HEK293T (cell line): ENCODE data around the gene WFDC2.

Source experiments
- CTCF ChIA-PET: fragments of 350-600 bp; formaldehyde crosslinking; extraction: SDS; loops from one replicate; lab custom pipeline; 2021; ENCODE audit warnings: antibody characterized with exemption, inconsistent platforms; lab: Yijun Ruan, JAX
- POLR2A ChIA-PET: fragments of 350-600 bp; formaldehyde crosslinking; extraction: SDS; loops from one replicate; lab custom pipeline; 2020; ENCODE audit warnings: antibody characterized with exemption, inconsistent platforms; lab: Yijun Ruan, JAX
- DNase-seq: peaks from one replicate; pipeline ENCODE4 v3.0.0; 2012; ENCODE audit warnings: mixed read lengths; ENCODE audit errors: extremely low spot score
- ARNT ChIP-seq: fragments of 450-650 bp; IDR thresholded peaks from 2 replicates; pipeline ENCODE4 v1.6.1; 2017; ENCODE audit warnings: mild to moderate bottlenecking
- BHLHE40 ChIP-seq: fragments of 450-650 bp; IDR thresholded peaks from 2 replicates; pipeline ENCODE4 v1.6.1; 2016; ENCODE audit warnings: mild to moderate bottlenecking, moderate library complexity, borderline replicate concordance
- CTBP1 ChIP-seq: fragments of 450-650 bp; IDR thresholded peaks from 2 replicates; pipeline ENCODE4 v1.6.1; 2016; ENCODE audit warnings: borderline replicate concordance
- ELF4 ChIP-seq: fragments of 450-650 bp; IDR thresholded peaks from 2 replicates; pipeline ENCODE4 v1.6.1; 2017; ENCODE audit warnings: antibody characterized with exemption
- FOXA1 ChIP-seq: fragments of 450-650 bp; IDR thresholded peaks from 2 replicates; pipeline ENCODE4 v1.6.1; 2016; ENCODE audit warnings: mild to moderate bottlenecking
- FOXK2 ChIP-seq: fragments of 450-650 bp; IDR thresholded peaks from 2 replicates; pipeline ENCODE4 v1.6.1; 2016; ENCODE audit warnings: mild to moderate bottlenecking
- FOXM1 ChIP-seq: fragments of 450-650 bp; IDR thresholded peaks from 2 replicates; pipeline ENCODE4 v1.6.1; 2017; ENCODE audit warnings: mild to moderate bottlenecking, borderline replicate concordance
- HDGF ChIP-seq: fragments of 450-650 bp; IDR thresholded peaks from 2 replicates; pipeline ENCODE4 v1.6.1; 2017; ENCODE audit warnings: antibody characterized with exemption, borderline replicate concordance
- L3MBTL2 ChIP-seq: fragments of 450-650 bp; conservative IDR thresholded peaks from 2 replicates; pipeline ENCODE4 v1.6.1; 2016; ENCODE audit warnings: mild to moderate bottlenecking
- NFRKB ChIP-seq: fragments of 450-650 bp; IDR thresholded peaks from 2 replicates; pipeline ENCODE4 v1.6.1; 2016; ENCODE audit warnings: mild to moderate bottlenecking, moderate library complexity
- SP1 ChIP-seq: fragments of 450-650 bp; IDR thresholded peaks from 2 replicates; pipeline ENCODE4 v1.6.1; 2017
- SUZ12 ChIP-seq: fragments of 450-650 bp; IDR thresholded peaks from 2 replicates; pipeline ENCODE4 v1.6.1; 2016; ENCODE audit warnings: mild to moderate bottlenecking
- TARDBP ChIP-seq: fragments of 450-650 bp; IDR thresholded peaks from 2 replicates; pipeline ENCODE4 v1.6.1; 2016
- ZNF384 ChIP-seq: fragments of 450-650 bp; IDR thresholded peaks from 2 replicates; pipeline ENCODE4 v1.6.1; 2016
- TF ChIP-seq, protein P1 (sequence below): fragments of 450-650 bp; IDR thresholded peaks from 2 replicates; pipeline ENCODE4 v1.6.1; 2016

Gene WFDC2

DNA sequence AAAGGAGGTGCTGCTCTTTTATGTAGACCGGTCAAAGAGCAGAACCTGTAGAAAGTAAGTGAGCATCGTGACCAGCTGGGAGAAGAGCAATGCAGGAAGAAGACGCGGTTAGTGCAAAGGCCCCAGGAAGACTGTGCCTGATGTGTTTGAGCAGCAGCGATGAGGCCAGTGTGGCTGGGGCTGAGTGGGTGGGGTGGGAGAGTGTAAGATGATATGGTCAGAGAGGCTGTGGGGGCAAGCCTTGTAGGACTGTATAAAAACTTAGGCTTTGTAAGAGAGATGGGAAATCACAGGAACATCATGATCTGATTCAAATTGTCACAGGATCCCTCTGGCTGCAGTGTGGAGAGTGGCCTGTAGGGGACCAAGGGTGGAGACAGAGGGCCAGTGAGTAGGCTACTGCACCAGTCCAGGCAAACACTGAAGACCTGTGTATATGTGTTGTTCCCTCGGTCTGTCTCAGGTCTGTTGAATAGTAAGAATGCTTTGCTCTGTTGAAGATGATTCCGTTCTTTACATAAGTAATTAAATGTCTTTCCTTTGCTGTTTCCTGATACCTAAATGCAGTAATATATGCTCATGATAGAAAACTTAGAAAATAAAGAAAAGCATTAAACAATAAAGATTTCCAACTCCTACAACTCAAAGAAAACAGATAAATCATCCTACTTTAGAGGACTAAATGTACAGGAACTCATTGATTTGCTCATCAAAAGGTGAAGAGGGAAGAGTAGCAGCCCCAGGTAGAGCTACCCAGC, 23.6 kb upstream of the WFDC2 start:
- ChIA-PET POLR2A (no interaction called here), CTCF (interaction anchor here (0.9 to 1.8 kb wide), 2 partner anchors 9 to 72 kb away, joined by 3 to 6 read pairs; no protein-coding TSS in a partner anchor)
- DNase-seq, result peak; percentile 69
- TF ChIP-seq SUZ12 (no peak), SP1 (no peak), BHLHE40 (no peak)

- POLR2A ChIA-PET, result no interaction called here
- TF ChIP-seq FOXK2, result no peak
- TF ChIP-seq, protein P1, sequence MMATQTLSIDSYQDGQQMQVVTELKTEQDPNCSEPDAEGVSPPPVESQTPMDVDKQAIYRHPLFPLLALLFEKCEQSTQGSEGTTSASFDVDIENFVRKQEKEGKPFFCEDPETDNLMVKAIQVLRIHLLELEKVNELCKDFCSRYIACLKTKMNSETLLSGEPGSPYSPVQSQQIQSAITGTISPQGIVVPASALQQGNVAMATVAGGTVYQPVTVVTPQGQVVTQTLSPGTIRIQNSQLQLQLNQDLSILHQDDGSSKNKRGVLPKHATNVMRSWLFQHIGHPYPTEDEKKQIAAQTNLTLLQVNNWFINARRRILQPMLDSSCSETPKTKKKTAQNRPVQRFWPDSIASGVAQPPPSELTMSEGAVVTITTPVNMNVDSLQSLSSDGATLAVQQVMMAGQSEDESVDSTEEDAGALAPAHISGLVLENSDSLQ, result no peak
- no peak for TF ChIP-seq TARDBP
- TF ChIP-seq ELF4, result no peak
- TF ChIP-seq SP1, result no peak
- no peak for TF ChIP-seq FOXA1
- TF ChIP-seq NFRKB, result no peak
- no peak for TF ChIP-seq L3MBTL2
- TF ChIP-seq ARNT, result no peak
- no peak for TF ChIP-seq FOXM1
- no peak for TF ChIP-seq HDGF
- no peak for TF ChIP-seq CTBP1
- TF ChIP-seq BHLHE40, result no peak
- no peak for TF ChIP-seq ZNF384
- CTCF ChIA-PET, result interaction anchor here (2.2 kb wide), 1 partner anchor 11 kb away, joined by 11 read pairs; no protein-coding TSS in a partner anchor
- no peak for DNase-seq
These were observed 21.3 kb upstream of the WFDC2 start for GRCh38 chr20:45448270-45448669.

GRCh38 chr20:45449528-45449927, 20.0 kb upstream of the WFDC2 start:
- ChIA-PET POLR2A (interaction anchor here (0.9 to 1.7 kb wide), 2 partner anchors 13 to 87 kb away, joined by 3 to 5 read pairs; partner anchors contain the start of gene SYS1), CTCF (interaction anchor here (0.5 to 2.2 kb wide), 12 partner anchors 12 to 390 kb away, joined by 3 to 11 read pairs (median 4); no protein-coding TSS in a partner anchor)
- TF ChIP-seq ELF4, result no peak
- no peak for DNase-seq

DNA sequence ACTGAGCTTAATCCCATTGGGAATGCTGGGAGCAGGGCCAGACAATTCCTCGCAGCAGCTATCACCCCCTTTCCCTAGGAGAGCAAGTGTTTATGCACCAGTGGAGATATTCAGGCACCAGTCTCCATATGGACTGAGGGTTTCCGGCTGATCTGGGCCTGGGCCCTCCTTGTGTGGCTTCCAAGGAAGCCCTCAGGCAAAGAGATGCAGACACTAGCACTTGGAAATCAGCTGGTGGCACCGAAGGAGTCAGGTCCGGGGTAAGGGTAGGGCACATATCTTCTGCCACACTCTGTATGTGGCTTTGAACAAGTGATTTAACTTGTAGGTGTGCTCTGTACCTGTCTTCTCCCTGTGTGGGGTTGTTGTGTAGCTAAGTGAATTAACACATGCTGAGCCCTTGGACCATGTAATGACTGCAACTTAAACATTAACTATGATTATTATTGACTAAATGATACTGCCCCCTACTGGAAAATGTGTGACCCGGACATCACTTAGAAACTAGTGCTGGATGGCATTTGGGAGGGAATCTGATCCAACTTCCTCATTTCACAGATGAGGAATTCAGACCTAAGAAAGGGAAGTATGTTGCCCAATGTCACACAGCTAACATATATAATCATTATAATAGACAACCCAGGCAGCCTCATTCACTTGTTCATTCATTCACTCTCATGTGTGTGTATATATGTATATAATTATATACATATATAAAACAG, 19.3 kb upstream of the WFDC2 start:
- CTCF ChIA-PET, result interaction anchor here (0.5 to 2.2 kb wide), 13 partner anchors 13 to 389 kb away, joined by 3 to 11 read pairs (median 4); no protein-coding TSS in a partner anchor
- POLR2A ChIA-PET, result interaction anchor here (0.9 to 1.7 kb wide), 2 partner anchors 14 to 87 kb away, joined by 3 to 5 read pairs; partner anchors contain the start of gene SYS1
- DNase-seq, result peak; percentile 52
- no peak for TF ChIP-seq SUZ12
- TF ChIP-seq SP1, result no peak
- TF ChIP-seq ZNF384, result no peak
- TF ChIP-seq HDGF, result no peak
- TF ChIP-seq ELF4, result no peak
- TF ChIP-seq CTBP1, result no peak
- no peak for TF ChIP-seq FOXM1

GRCh38 chr20:45452238-45452637, 17.3 kb upstream of the WFDC2 start:
- CTCF ChIA-PET, result interaction anchor here (1.5 kb wide), 1 partner anchor 78 kb away, joined by 6 read pairs; no protein-coding TSS in a partner anchor
- POLR2A ChIA-PET, result no interaction called here
- no peak for TF ChIP-seq NFRKB
- TF ChIP-seq, protein P1, result no peak
- no peak for TF ChIP-seq L3MBTL2
- no peak for TF ChIP-seq BHLHE40
- TF ChIP-seq HDGF, result no peak
- DNase-seq, result no peak

DNA sequence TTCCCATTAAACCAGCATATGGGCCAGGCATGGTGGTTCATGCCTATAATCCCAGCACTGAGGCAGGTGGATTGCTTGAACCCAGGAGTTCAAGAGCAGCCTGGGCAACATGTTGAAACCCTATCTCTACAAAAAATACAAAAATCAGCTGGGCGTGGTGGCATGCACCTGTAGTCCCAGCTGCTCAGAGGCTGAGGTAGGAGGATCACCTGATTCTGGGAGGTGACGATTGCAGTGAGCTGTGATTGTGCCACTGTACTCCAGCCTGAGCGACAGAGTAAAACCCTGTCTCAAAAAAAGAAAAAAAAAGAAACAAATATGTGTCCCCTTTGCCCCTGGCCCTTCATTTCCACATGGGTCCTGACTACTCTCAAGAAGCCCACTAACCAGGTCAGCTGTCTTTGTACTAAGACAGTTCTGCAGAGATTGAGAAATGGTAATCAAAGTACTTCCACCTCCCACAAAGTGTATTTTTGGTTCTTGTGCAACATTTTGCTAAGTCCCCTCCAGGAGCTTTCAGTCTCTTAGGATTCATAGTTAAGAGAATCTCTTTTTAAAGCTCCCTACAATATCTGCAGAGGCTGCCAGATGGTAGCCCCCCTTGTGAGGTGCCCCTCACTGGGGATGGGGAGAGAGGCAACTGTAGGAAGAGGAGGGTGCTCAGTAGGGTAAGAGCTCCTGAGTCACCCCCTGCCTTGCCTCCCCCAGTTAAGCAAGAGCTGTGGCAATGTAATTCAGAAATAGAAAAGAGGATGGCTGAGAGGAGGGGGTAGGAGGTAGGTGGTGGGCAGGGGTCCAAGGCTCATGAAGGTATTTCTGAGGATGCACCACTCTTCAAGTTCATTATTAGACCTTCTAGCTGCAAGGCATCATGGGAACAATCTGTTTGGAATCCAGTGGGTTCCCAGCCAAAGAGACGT, 16.5 kb upstream of the WFDC2 start:
- CTCF ChIA-PET, result interaction anchor here (0.6 to 1.5 kb wide), 5 partner anchors 79 to 318 kb away, joined by 3 to 6 read pairs (median 4); partner anchors contain the start of gene SDC4
- POLR2A ChIA-PET, result no interaction called here
- DNase-seq, result no peak
- TF ChIP-seq ZNF384, result no peak
- no peak for TF ChIP-seq BHLHE40
- TF ChIP-seq TARDBP, result no peak
- TF ChIP-seq L3MBTL2, result no peak
- no peak for TF ChIP-seq NFRKB
- TF ChIP-seq ELF4, result no peak
- TF ChIP-seq FOXA1, result no peak
